IMR-90 (cell line): ENCODE results near the gene TNFRSF1B. TPM values are rescaled to one million over a fixed set of nuclear protein-coding genes. Genes with fewer than 3 reads are reported as not detected.

Source experiments
- ATAC-seq: fragments of 200-7000 bp; cut with Tn5 transposase; 2 replicates; pipeline ENCODE4 v1.9.1; 2020; ENCODE audit warnings: low read depth, mild to moderate bottlenecking, moderate library complexity
- BruUV-seq: library from RNA; stranded (reverse); fragments of 400-500 nt; replicated peaks from 2 replicates; lab custom pipeline; 2021; lab: Mats Ljungman, UMichigan
- CTCF ChIA-PET: fragments of 300-600 bp; formaldehyde crosslinking; extraction: SDS; loops from one replicate; lab custom pipeline; 2021; ENCODE audit warnings: antibody characterized with exemption; lab: Yijun Ruan, JAX
- POLR2A ChIA-PET: fragments of 300-600 bp; sonication (Branson Sonifier 250); formaldehyde crosslinking; loops from one replicate; lab custom pipeline; 2022; ENCODE audit warnings: antibody characterized with exemption; ENCODE audit not compliant: unreplicated experiment; lab: Charles Lee
- DNase-seq: peaks from one replicate; pipeline ENCODE4 v3.0.0; 2013
- H2AFZ ChIP-seq: replicated peaks from 2 replicates; pipeline ENCODE3; 2013; ENCODE audit warnings: low read length, mild to moderate bottlenecking; ENCODE audit not compliant: poor library complexity
- H2AK5ac ChIP-seq: 2 replicates; pipeline ENCODE4 v1.6.1; 2013; ENCODE audit warnings: low read depth, low read length, inconsistent platforms
- H2AK9ac ChIP-seq: replicated peaks from 2 replicates; pipeline ENCODE3; 2013; ENCODE audit warnings: mild to moderate bottlenecking, low read depth, low read length, moderate library complexity; ENCODE audit not compliant: poor library complexity
- H2BK120ac ChIP-seq: 2 replicates; pipeline ENCODE4 v1.6.1; 2013; ENCODE audit warnings: low read depth, low read length, inconsistent platforms
- H2BK15ac ChIP-seq: 3 replicates; pipeline ENCODE4 v1.6.1; 2013; ENCODE audit warnings: low read depth, low read length, inconsistent platforms
- H2BK20ac ChIP-seq: 2 replicates; pipeline ENCODE4 v1.6.1; 2013; ENCODE audit warnings: low read depth, mild to moderate bottlenecking, inconsistent platforms, low read length, moderate library complexity
- H2BK5ac ChIP-seq: 2 replicates; pipeline ENCODE4 v1.6.1; 2013; ENCODE audit warnings: mild to moderate bottlenecking, low read depth, low read length, inconsistent platforms; ENCODE audit not compliant: poor library complexity, severe bottlenecking
- H3K14ac ChIP-seq: replicated peaks from 2 replicates; pipeline ENCODE4 v1.6.1; 2013; ENCODE audit warnings: low read depth, low read length, inconsistent platforms
- H3K18ac ChIP-seq: 2 replicates; pipeline ENCODE4 v1.6.1; 2013; ENCODE audit warnings: low read depth, low read length, control low read depth
- H3K23ac ChIP-seq: 2 replicates; pipeline ENCODE4 v1.6.1; 2013; ENCODE audit warnings: low read depth, low read length, inconsistent platforms
- H3K27ac ChIP-seq: 2 replicates; pipeline ENCODE4 v1.5.1; 2013; ENCODE audit warnings: mild to moderate bottlenecking, control low read depth, low read length; ENCODE audit not compliant: insufficient read depth
- H3K27me3 ChIP-seq: 2 replicates; pipeline ENCODE4 v1.6.1; 2013; ENCODE audit warnings: low read length; ENCODE audit not compliant: control insufficient read depth, insufficient read depth
- H3K36me3 ChIP-seq: 2 replicates; pipeline ENCODE4 v1.6.1; 2013; ENCODE audit warnings: low read length, mixed read lengths; ENCODE audit not compliant: control insufficient read depth, insufficient read depth
- H3K4ac ChIP-seq: 2 replicates; pipeline ENCODE4 v1.6.1; 2013; ENCODE audit warnings: low read depth, low read length, inconsistent platforms
- H3K4me1 ChIP-seq: 2 replicates; pipeline ENCODE4 v1.6.1; 2013; ENCODE audit warnings: low read length, mixed read lengths; ENCODE audit not compliant: control insufficient read depth, insufficient read depth
- H3K4me2 ChIP-seq: 2 replicates; pipeline ENCODE4 v1.6.1; 2013; ENCODE audit warnings: low read depth, mild to moderate bottlenecking, control low read depth, low read length, moderate library complexity
- H3K4me3 ChIP-seq: 2 replicates; pipeline ENCODE4 v1.5.1; 2013; ENCODE audit warnings: low read depth, mild to moderate bottlenecking, control low read depth, low read length, moderate library complexity; ENCODE audit not compliant: insufficient read depth
- H3K56ac ChIP-seq: 2 replicates; pipeline ENCODE4 v1.6.1; 2013; ENCODE audit warnings: low read length, inconsistent platforms; ENCODE audit not compliant: insufficient read depth; ENCODE audit errors: extremely low read depth
- H3K79me1 ChIP-seq, 2 experiments: 2 replicates each; pipeline ENCODE4 v1.6.1; 2013; ENCODE audit warnings: low read length in 2 of 2, inconsistent platforms in 1 of 2, low read depth in 1 of 2
- H3K9ac ChIP-seq: 2 replicates; pipeline ENCODE4 v1.6.1; 2013; ENCODE audit warnings: low read depth, low read length, control low read depth
- H3K9me1 ChIP-seq: 2 replicates; pipeline ENCODE4 v1.6.1; 2013; ENCODE audit warnings: low read length, inconsistent platforms; ENCODE audit not compliant: insufficient read depth
- H3K9me3 ChIP-seq: 2 replicates; pipeline ENCODE4 v1.6.1; 2013; ENCODE audit warnings: low read length; ENCODE audit not compliant: control insufficient read depth, insufficient read depth
- H4K20me1 ChIP-seq: 2 replicates; pipeline ENCODE4 v1.6.1; 2013; ENCODE audit warnings: low read length, inconsistent platforms; ENCODE audit not compliant: insufficient read depth
- H4K5ac ChIP-seq: 2 replicates; pipeline ENCODE4 v1.6.1; 2013; ENCODE audit warnings: mild to moderate bottlenecking, low read depth, low read length, control low read depth
- H4K8ac ChIP-seq, 2 experiments: 2 replicates each; pipeline ENCODE4 v1.6.1; 2013; ENCODE audit warnings: low read depth in 2 of 2, low read length in 2 of 2, control low read depth in 1 of 2, inconsistent platforms in 1 of 2
- H4K91ac ChIP-seq: 2 replicates; pipeline ENCODE4 v1.6.1; 2013; ENCODE audit warnings: low read depth, low read length, inconsistent platforms; ENCODE audit not compliant: insufficient read depth
- BHLHE40 ChIP-seq: fragments of 150-350 bp; IDR thresholded peaks from 2 replicates; pipeline ENCODE4 v1.6.1; 2016; ENCODE audit warnings: mild to moderate bottlenecking, low read depth, low read length
- CHD1 ChIP-seq: IDR thresholded peaks from 2 replicates; pipeline ENCODE4 v1.6.1; 2012; ENCODE audit warnings: low read depth, low read length, improper control_type of control experiment
- CTCF ChIP-seq: conservative IDR thresholded peaks from 2 replicates; pipeline ENCODE4 v1.5.1; 2012; ENCODE audit warnings: mild to moderate bottlenecking, low read depth, low read length, improper control_type of control experiment
- ELK1 ChIP-seq: fragments of 150-350 bp; IDR thresholded peaks from 2 replicates; pipeline ENCODE4 v1.6.1; 2016; ENCODE audit warnings: low read depth, mild to moderate bottlenecking, low read length, moderate library complexity, borderline replicate concordance
- FOS ChIP-seq: fragments of 150-350 bp; IDR thresholded peaks from 2 replicates; pipeline ENCODE4 v1.6.1; 2016; ENCODE audit warnings: low read depth, low read length
- MAFK ChIP-seq: IDR thresholded peaks from 2 replicates; pipeline ENCODE4 v1.6.1; 2012; ENCODE audit warnings: low read depth, low read length, improper control_type of control experiment
- MAZ ChIP-seq: IDR thresholded peaks from 2 replicates; pipeline ENCODE4 v1.6.1; 2012; ENCODE audit warnings: low read depth, mild to moderate bottlenecking, low read length, improper control_type of control experiment, moderate library complexity, borderline replicate concordance
- MXI1 ChIP-seq: IDR thresholded peaks from 2 replicates; pipeline ENCODE4 v1.6.1; 2012; ENCODE audit warnings: low read depth, mild to moderate bottlenecking, low read length, moderate library complexity, borderline replicate concordance
- NFE2L2 ChIP-seq: fragments of 150-350 bp; IDR thresholded peaks from 2 replicates; pipeline ENCODE4 v1.6.1; 2016; ENCODE audit warnings: low read depth, mild to moderate bottlenecking, low read length
- RAD21 ChIP-seq: IDR thresholded peaks from 2 replicates; pipeline ENCODE4 v1.6.1; 2012; ENCODE audit warnings: low read length, improper control_type of control experiment
- RCOR1 ChIP-seq: IDR thresholded peaks from 2 replicates; pipeline ENCODE4 v1.6.1; 2012; ENCODE audit warnings: mild to moderate bottlenecking, low read length, improper control_type of control experiment; ENCODE audit not compliant: insufficient replicate concordance
- RFX5 ChIP-seq: IDR thresholded peaks from 2 replicates; pipeline ENCODE4 v1.8.0; 2012; ENCODE audit warnings: low read depth, mild to moderate bottlenecking, low read length, moderate library complexity
- SMC3 ChIP-seq: fragments of 150-350 bp; IDR thresholded peaks from 2 replicates; pipeline ENCODE4 v1.6.1; 2016; ENCODE audit warnings: low read depth, mild to moderate bottlenecking, antibody characterized with exemption, low read length, moderate library complexity
- WGBS, 2 experiments: methylation state at CpG; one replicate each; pipeline versions ENCODE4 v1.1.5 to v1.1.7; 2013; ENCODE audit warnings: missing lambda C conversion rate in 2 of 2; ENCODE audit not compliant: insufficient read length in 1 of 2; ENCODE audit errors: extremely low coverage in 2 of 2; 5-methylcytosine and 5-hydroxymethylcytosine counted together
- dilution Hi-C: fragments of 300-500 bp; cut with HindIII; formaldehyde crosslinking; loops from one replicate; pipeline ENCODE4 v1.14.3; 2018; ENCODE audit warnings: low sequenced_read_pairs; ENCODE audit not compliant: unreplicated experiment
- in situ Hi-C: fragments of 300-500 bp; cut with MboI; formaldehyde crosslinking; loops from 3 replicates; pipeline ENCODE4 v1.14.3; 2019; ENCODE audit warnings: low sequenced_read_pairs, inconsistent platforms, mixed read lengths
- intact Hi-C: fragments of 100-400 bp; cut with micrococcal nuclease; formaldehyde crosslinking; loops from 2 replicates; pipeline ENCODE4 v1.10.0; 2022
- polyA plus RNA-seq, 3 experiments: library from polyadenylated mRNA; depleted of rRNA; stranded (reverse); fragments of >200 nt; gene quantifications; 2 replicates each; pipeline ENCODE4 v1.2.3, GENCODE V29; 2012; ENCODE audit warnings: low replicate concordance in 1 of 3
- total RNA-seq: library from RNA; depleted of rRNA; stranded (reverse); fragments of >200 nt; gene quantifications from 2 replicates; pipeline ENCODE4 v1.2.3, GENCODE V29; 2012
- TF ChIP-seq, protein P1 (sequence below): fragments of 150-350 bp; IDR thresholded peaks from 2 replicates; pipeline ENCODE4 v1.6.1; 2017; ENCODE audit warnings: mild to moderate bottlenecking, antibody characterized with exemption, low read length, low read depth

Gene TNFRSF1B
- total and polyA plus RNA-seq, 2 of the 4 experiments (the other 2 are of a cell fraction), result 4.3 to 8.9 TPM

DNA sequence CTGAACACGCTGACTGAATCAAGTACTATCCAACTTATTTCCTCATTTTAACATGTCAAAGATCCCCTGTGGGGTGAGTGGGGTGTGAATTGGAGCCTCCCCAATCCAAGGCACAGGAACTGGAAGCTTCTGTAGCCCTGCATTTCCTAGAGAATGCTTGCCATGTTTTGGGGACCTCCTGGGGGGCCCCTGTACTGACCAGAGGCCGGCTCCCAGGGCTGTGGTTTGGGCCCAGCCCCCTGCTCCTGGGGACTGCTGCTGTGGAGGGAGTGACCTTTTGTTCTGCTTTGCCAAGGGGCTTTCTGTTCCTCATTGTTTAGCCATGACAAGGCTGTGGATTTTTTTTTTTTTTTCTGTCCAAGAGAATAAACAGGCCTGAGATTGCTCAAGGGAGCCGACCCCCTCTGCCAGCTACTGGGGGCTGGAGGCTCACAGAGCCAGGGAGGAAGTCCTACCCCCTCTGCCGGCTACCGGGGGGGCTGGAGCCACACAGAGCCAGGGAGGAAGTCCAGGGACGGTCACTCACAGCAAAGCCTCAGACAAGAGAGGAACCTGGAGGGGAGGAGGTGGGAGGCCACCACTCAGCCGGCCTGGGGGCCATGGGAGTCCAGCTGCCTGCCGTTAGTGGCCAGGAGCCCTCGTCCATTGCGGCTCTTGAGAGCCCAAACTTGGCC lies 17.4 kb downstream of the TNFRSF1B start:
- Histone ChIP-seq H3K79me1 (peaks cover 0 to 4% of the 10 kb centered on the region in 2 experiments; a peak in 3 of 4 replicates), H3K18ac (peak overlapping the region; percentile 81), H3K4me2 (peak overlapping the region; percentile 26; the same call in 1 of the 2 replicates), H2BK5ac (peak overlapping the region; percentile 25), H3K27me3 (no peaks in the 10 kb centered on the region), H2AK9ac (peak overlapping the region; percentile 82), H3K23ac (peak overlapping the region; percentile 87; the same call in 1 of the 2 replicates), H3K56ac (peak overlapping the region; percentile 43; the same call in 1 of the 2 replicates), H4K91ac (peak overlapping the region; percentile 96), H2BK120ac (peak overlapping the region; percentile 90), H3K9ac (peak overlapping the region; percentile 58), H3K27ac (peak overlapping the region; percentile 69), H2AK5ac (peak overlapping the region; percentile 92), H4K5ac (peak overlapping the region; percentile 90), H3K9me1 (no peaks in the 10 kb centered on the region), H2BK15ac (peak overlapping the region; percentile 89), H3K36me3 (no peaks in the 10 kb centered on the region), H3K4ac (peak overlapping the region; percentile 88), H3K9me3 (no peaks in the 10 kb centered on the region), H4K8ac (peak overlapping the region; percentile 95), H3K14ac (peak overlapping the region; percentile 61), H3K4me3 (no peak overlapping the region), H2AFZ (peak overlapping the region; percentile 83), H2BK20ac (peak overlapping the region; percentile 82), H4K20me1 (no peaks in the 10 kb centered on the region), H3K4me1 (peaks cover 34% of the 10 kb centered on the region)
- in situ Hi-C loops (no loop called here), dilution Hi-C loops (no loop called here), intact Hi-C loops (no loop called here)
- 0% methylated on average over 2 of the region's 10 CpGs; no CpG with 5 or more reads in 1 of the 2 experiments for WGBS, 2 experiments
- peak; percentile 86 for ATAC-seq
- POLR2A ChIA-PET, result no interaction called here
- peak; percentile 85 for DNase-seq
- BruUV-seq, result no TSS peak
- CTCF ChIA-PET, result interaction anchor here (0.9 to 2.3 kb wide), 2 partner anchors 33 to 59 kb away, joined by 6 to 9 read pairs; no protein-coding TSS in a partner anchor
- TF ChIP-seq MAZ (peak; percentile 97), FOS (peak; percentile 67; the same call in 1 of the 2 replicates), ELK1 (no peak), NFE2L2 (no peak), BHLHE40 (no peak), RAD21 (peak; percentile 59), MXI1 (no peak), RCOR1 (no peak), SMC3 (peak; percentile 53; the same call in 1 of the 2 replicates), MAFK (no peak), RFX5 (no peak), CHD1 (no peak), CTCF (peak; percentile 51)
- TF ChIP-seq, protein P1, sequence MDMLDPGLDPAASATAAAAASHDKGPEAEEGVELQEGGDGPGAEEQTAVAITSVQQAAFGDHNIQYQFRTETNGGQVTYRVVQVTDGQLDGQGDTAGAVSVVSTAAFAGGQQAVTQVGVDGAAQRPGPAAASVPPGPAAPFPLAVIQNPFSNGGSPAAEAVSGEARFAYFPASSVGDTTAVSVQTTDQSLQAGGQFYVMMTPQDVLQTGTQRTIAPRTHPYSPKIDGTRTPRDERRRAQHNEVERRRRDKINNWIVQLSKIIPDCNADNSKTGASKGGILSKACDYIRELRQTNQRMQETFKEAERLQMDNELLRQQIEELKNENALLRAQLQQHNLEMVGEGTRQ, result no peak
